ENCODE results near the gene POLD4.

POLD4 gene

DNA sequence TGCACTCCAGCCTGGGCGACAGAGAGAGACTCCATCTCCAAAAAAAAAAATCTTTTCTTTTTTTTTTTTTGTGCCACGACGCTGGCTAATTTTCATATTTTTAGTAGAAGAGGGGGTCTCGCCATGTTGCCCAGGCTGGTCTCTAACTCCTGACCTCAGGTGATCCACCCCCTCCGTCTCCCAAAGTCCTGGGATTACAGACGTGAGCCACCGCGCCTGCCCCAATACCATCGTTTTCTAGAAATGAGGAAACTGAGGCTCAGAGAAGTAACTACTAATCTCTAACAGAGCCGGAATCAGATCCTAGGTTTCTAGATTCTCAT, 36.5 kb downstream of the POLD4 start:
- DNase-seq (ENCODE audit: low spot score) = no peak

DNA sequence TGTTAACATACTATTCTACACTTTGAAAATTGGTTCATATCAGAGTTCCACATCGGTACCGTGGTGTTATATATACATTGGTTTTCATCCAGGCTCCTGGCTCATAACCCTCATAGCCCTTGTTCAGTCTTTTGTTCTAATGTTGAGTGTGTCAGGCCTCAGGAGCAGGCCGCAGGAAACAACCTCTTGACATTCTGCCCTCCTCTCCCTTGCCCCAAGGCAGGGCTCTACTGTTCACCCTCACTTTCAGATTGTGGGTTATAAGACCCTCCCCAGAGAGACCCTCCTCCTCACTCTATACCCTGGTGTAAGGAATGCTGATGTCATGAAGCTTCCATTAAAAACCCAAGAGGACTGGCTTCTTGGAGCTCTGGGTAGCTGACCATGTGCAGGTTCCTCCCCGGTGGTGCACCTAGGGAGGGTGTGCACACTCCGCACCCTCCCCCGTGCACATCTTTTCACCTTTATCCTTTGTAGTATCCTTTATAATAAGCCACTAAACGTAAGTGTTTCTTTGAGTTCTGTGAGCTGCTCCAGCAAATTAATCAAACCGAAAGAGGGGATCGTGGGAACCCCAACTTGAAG, 37.9 kb downstream of the POLD4 start:
- no peak for DNase-seq (ENCODE audit: low spot score)

GRCh38 chr11:67314218-67314617, 39.1 kb downstream of the POLD4 start:
- no peak for DNase-seq (ENCODE audit: low spot score)

GRCh38 chr11:67313125-67313890, 40.0 kb downstream of the POLD4 start:
- DNase-seq (ENCODE audit: low spot score) = no peak

DNA sequence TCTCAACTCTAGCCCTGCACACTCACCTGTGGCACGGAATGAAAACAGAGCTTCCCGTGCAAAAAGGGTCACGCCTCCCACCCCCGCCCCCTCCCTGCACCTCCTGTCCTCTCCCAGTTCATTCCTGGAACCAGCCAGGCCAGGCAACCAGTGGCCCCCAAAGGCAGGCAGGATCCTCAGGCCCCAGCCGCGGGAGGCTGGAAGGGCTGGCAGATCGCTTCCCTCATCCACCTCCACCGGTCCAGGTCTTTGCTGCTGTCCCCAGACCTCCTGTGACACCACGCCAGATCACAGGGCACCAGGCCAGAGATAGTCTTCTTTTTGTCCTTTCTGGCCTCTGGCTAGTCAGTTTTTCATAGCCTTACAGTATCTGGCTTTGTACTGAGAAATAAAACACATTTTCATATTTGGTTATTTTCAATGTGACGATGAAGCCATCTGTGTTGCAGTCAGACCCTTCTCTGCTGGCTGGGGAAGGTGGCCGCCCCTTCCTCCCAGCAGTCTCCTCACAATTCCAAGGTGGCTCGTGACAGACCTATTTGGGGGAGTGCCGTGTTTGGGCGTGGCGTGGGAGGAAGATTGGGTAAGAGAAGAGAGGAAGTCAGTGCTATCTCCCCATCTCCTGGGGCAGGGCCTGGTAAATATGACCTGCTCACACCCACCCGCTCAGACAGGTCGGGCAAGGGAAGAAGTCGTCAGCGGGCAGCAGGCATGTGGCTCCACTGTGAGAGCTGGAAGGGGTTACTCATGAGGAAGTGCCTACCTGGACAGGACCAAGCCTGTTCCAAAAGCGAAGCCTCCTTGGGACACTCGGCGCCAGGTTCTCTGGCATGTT, 40.9 kb downstream of the POLD4 start:
- DNase-seq (ENCODE audit: low spot score) = peak; percentile 75

- DNase-seq (ENCODE audit: low spot score) = no peak
Measured at GRCh38 chr11:67311556-67312082, 41.7 kb downstream of the POLD4 start.

GRCh38 chr11:67311051-67311555, 42.2 kb downstream of the POLD4 start:
- no peak for DNase-seq (ENCODE audit: low spot score)

- no peak for DNase-seq (ENCODE audit: low spot score)
Measured at GRCh38 chr11:67310246-67311050, 42.9 kb downstream of the POLD4 start.

DNA sequence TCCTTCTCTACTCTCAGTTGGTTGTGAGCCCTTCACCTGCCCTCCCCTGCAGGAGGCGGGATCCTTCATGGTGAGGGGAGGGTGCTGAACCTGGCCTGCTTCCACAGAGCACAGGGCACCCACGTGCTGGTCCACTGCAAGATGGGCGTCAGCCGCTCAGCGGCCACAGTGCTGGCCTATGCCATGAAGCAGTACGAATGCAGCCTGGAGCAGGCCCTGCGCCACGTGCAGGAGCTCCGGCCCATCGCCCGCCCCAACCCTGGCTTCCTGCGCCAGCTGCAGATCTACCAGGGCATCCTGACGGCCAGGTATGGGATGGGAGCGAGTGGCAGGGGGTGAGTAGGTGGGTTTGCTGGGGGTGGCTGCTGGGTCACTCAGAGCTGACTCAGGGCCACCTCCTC, 43.7 kb downstream of the POLD4 start:
- DNase-seq (ENCODE audit: low spot score) = no peak

- no peak for DNase-seq (ENCODE audit: low spot score)
Measured at GRCh38 chr11:67309166-67309565, 44.2 kb downstream of the POLD4 start.

DNA sequence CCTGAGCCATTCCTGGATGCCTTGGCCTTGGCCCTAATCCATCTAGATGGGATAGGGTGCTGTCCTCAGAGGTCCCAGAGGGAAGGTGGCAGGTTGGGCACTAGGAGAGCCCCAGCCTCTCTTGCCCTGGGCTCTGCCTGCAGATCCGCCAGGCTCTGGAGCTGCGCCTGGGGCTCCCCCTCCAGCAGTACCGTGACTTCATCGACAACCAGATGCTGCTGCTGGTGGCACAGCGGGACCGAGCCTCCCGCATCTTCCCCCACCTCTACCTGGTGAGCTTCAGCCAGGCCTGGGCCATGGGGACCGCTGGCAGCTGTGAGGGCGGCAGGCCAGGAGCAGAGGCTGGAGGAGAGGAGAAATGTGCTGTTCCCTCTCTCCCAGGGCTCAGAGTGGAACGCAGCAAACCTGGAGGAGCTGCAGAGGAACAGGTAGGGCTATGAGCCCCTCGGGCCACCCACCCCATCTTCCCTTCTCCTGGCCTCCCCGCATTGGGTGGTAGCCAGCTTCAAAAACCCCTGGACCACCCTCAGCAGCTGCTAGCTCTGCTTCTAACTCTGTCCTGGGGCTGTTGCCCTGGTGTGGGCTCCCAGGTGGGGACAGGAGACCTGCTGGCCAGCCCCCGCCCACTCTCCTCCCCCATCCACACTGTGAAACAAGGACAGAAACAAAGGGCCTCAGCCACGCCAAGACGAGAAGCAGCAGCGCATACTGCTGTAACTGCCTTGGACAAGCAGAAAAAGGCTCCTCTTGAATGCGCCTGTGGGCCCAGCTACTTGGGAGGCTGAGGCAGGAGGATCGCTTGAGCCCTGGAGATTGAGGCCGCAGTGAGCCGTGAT, 45.1 kb downstream of the POLD4 start:
- no peak for DNase-seq (ENCODE audit: low spot score)

DNA sequence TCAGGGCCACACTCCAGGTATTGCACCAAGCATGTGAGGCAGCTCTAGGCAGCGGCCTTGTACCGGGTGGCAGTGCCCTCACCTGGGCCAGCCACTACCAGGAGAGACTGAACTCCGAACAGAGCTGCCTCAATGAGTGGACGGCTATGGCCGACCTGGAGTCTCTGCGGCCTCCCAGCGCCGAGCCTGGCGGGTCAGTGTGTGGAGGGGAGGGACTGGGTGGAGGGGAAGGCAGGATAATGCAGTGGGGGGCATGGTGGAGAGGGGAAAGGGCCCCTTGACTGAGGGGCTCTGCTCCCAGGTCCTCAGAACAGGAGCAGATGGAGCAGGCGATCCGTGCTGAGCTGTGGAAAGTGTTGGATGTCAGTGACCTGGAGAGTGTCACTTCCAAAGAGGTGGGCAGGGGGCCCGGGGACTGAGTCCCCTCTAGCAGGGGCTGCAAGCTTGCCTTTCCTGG, 45.8 kb downstream of the POLD4 start:
- DNase-seq (ENCODE audit: low spot score) = no peak

GRCh38 chr11:67306769-67307544, 46.4 kb downstream of the POLD4 start:
- DNase-seq (ENCODE audit: low spot score) = no peak

DNA sequence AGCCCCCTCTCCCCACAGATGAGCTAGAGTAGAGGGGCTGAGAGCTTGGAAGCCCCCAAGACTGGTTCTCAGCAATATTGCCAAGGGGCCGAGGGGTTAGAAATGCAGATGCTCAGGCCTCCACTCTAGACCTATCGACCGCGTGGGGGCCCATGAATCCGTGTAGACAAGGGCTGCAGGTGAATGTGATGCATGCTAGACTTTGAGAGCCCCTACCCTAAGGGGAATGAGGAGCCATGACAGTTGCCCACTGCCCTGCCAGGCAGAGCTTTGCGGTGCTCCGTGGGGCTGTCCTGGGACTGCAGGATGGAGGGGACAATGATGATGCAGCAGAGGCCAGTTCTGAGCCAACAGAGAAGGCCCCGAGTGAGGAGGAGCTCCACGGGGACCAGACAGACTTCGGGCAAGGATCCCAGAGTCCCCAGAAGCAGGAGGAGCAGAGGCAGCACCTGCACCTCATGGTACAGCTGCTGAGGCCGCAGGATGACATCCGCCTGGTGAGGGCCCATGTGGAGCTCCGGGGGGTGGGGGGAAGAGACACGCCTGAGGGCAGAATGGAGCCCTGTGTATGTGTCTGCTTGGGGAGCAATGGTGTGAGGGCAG, 48.7 kb downstream of the POLD4 start:
- no peak for DNase-seq (ENCODE audit: low spot score)

GRCh38 chr11:67303835-67304411, 49.4 kb downstream of the POLD4 start:
- DNase-seq (ENCODE audit: low spot score) = no peak

DNA sequence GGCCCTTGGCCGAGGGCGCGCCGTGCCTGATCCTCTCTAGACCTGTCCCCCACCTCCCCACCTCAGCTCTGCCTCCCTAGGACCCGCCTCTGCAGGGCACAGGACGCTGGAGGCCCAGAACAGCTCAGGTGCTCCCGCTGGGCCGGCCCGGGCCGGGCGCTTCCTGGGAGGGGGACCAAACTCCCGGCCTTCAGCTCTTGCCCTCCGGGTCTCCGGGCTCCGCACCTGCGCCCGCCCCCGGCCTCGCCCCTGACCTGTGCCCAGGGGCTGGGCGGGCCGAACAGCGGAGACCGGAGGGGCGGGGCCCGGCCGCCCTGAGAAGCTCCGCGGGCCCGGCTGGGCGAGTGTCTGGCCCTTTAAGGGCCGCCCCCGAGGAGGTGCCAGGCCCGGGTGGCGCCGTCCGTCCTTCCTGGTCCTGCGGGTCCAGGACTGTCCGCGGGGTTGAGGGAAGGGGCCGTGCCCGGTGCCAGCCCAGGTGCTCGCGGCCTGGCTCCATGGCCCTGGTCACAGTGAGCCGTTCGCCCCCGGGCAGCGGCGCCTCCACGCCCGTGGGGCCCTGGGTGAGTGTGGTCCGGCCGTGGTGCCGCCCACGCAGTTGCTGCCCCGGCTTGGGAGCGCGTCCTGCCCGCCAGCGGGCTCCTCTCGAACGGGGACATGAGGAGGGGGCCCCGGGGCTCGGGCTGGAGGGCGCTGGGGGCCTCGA, 50.1 kb downstream of the POLD4 start, which contains the start of gene SSH3:
Gene SSH3 (plus strand): TSS at position 399 of the 703 bp plus-strand sequence. CDS start 96 bp downstream, at position 495.
- DNase-seq (ENCODE audit: low spot score) = peak; percentile 91

GRCh38 chr11:67302571-67303131, 50.7 kb downstream of the POLD4 start:
- peak; percentile 70 for DNase-seq (ENCODE audit: low spot score)

DNA sequence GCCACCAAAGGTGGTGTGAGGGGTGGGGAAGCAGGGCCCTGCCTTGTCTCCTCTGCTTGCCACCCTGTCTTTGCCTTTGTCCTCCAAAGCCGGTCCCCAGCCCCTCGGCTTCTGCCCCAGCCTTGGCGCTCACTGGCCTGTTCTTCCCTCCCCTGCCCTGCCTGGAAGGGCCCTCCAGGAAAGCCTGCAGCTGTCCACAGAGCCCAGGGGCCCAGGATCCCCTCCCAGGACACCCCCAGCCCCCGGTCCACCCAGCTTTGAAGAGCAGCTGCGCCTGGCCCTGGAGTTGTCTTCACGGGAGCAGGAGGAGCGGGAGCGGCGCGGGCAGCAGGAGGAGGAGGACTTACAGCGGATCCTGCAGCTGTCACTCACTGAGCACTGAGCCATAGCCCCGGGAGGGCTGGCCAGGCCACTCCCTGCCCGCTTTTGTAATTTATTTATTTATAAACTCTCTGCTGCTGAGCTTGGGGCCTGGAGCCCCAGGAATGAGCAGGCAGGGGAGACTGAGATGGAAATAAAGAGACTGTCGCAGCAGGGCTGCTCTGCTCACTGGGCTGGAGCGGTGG, 51.3 kb downstream of the POLD4 start:
- DNase-seq (ENCODE audit: low spot score) = peak; percentile 63
